GM23248 (cell line): ENCODE results near the gene BTG1.

Source experiments
- EZH2 ChIP-seq: fragments of 200-600 bp; sonication (generic); IDR thresholded peaks from 2 replicates; pipeline ENCODE4 v1.6.1; 2018; ENCODE audit warnings: antibody characterized with exemption, mild to moderate bottlenecking; ENCODE audit not compliant: insufficient read depth, poor library complexity, severe bottlenecking
- EZH2phosphoT487 ChIP-seq: fragments of 200-600 bp; sonication (generic); IDR thresholded peaks from 2 replicates; pipeline ENCODE4 v1.6.1; 2018; ENCODE audit warnings: antibody characterized with exemption, moderate library complexity, mild to moderate bottlenecking, low read depth; ENCODE audit not compliant: insufficient read depth

GRCh38 chr12:92156139-92156538 lies 10.5 kb upstream of the BTG1 start:
- TF ChIP-seq EZH2 (no peak), EZH2phosphoT487 (no peak)
